Hepatocyte (in vitro differentiated cells): Measurements from ENCODE around the gene ITPKC. TPM values are rescaled to one million over a fixed set of nuclear protein-coding genes. Genes with fewer than 3 reads are reported as not detected.
A peak's percentile ranks its signal among the peaks of the same experiment; 100 is the strongest.

Experiments
- DNase-seq: peaks from one replicate; pipeline ENCODE4 v3.0.0-alpha.2; 2016; ENCODE audit warnings: low spot score
- H2AFZ ChIP-seq: fragments of 200-600 bp; sonication (generic); 2 replicates; pipeline ENCODE4 v1.6.0; 2016; ENCODE audit warnings: antibody characterized with exemption, mild to moderate bottlenecking
- H3K27ac ChIP-seq: fragments of 200-600 bp; sonication (generic); 2 replicates; pipeline ENCODE4 v1.5.1; 2016; ENCODE audit warnings: mild to moderate bottlenecking
- H3K27me3 ChIP-seq: fragments of 200-600 bp; sonication (generic); 2 replicates; pipeline ENCODE4 v1.6.1; 2016
- H3K36me3 ChIP-seq: fragments of 200-600 bp; sonication (generic); replicated peaks from 2 replicates; pipeline ENCODE4 v1.5.1; 2016; ENCODE audit warnings: low read depth; ENCODE audit not compliant: insufficient read depth
- H3K4me1 ChIP-seq: fragments of 200-600 bp; sonication (generic); 2 replicates; pipeline ENCODE4 v1.5.1; 2016; ENCODE audit warnings: mild to moderate bottlenecking, moderate library complexity; ENCODE audit not compliant: insufficient read depth
- H3K4me2 ChIP-seq: fragments of 200-600 bp; sonication (generic); 2 replicates; pipeline ENCODE4 v1.6.0; 2016
- H3K4me3 ChIP-seq: fragments of 200-600 bp; sonication (generic); 2 replicates; pipeline ENCODE4 v1.5.1; 2016; ENCODE audit warnings: mild to moderate bottlenecking
- H3K79me2 ChIP-seq: fragments of 200-600 bp; sonication (generic); 2 replicates; pipeline ENCODE4 v1.6.0; 2017; ENCODE audit warnings: mild to moderate bottlenecking
- H3K9me2 ChIP-seq: fragments of 200-600 bp; sonication (generic); replicated peaks from 2 replicates; pipeline ENCODE4 v1.6.0; 2017; ENCODE audit warnings: mild to moderate bottlenecking; ENCODE audit not compliant: insufficient read depth
- H3K9me3 ChIP-seq: fragments of 200-600 bp; sonication (generic); 2 replicates; pipeline ENCODE4 v1.5.1; 2016; ENCODE audit warnings: low read depth, mild to moderate bottlenecking
- H4K20me1 ChIP-seq: fragments of 200-600 bp; sonication (generic); 2 replicates; pipeline ENCODE4 v1.6.0; 2016; ENCODE audit warnings: mild to moderate bottlenecking; ENCODE audit not compliant: insufficient read depth, poor library complexity, severe bottlenecking
- CTCF ChIP-seq: fragments of 200-600 bp; sonication (generic); IDR thresholded peaks from 2 replicates; pipeline ENCODE4 v1.5.1; 2016; ENCODE audit warnings: antibody characterized with exemption, mild to moderate bottlenecking; ENCODE audit not compliant: poor library complexity
- EZH2 ChIP-seq: fragments of 200-600 bp; sonication (generic); IDR thresholded peaks from 2 replicates; pipeline ENCODE4 v1.6.1; 2016; ENCODE audit warnings: antibody characterized with exemption, mild to moderate bottlenecking, borderline replicate concordance
- EZH2phosphoT487 ChIP-seq: fragments of 200-600 bp; sonication (generic); IDR thresholded peaks from one replicate; pipeline ENCODE4 v1.6.1; 2018; ENCODE audit warnings: antibody characterized with exemption, mild to moderate bottlenecking, low read depth, moderate library complexity; ENCODE audit not compliant: unreplicated experiment, severe bottlenecking
- WGBS: methylation state at CpG from one replicate; pipeline ENCODE4 v1.1.6; 2016; ENCODE audit warnings: low lambda C conversion rate; ENCODE audit errors: missing lambda C conversion rate; 5-methylcytosine and 5-hydroxymethylcytosine counted together
- polyA plus RNA-seq: library from polyadenylated mRNA; unstranded; fragments of >200 nt; fragmentation: Nextera tagmentation; extraction: Ambion mirVana; gene quantifications from 2 replicates; pipeline ENCODE4 v1.2.1, GENCODE V29; 2016
- total RNA-seq: library from RNA; depleted of rRNA; stranded (reverse); fragments of >200 nt; gene quantifications from 2 replicates; pipeline ENCODE4 v1.2.3, GENCODE V29; 2014

ITPKC gene
- total and polyA plus RNA-seq, 2 experiments from 2014 or later = 52.9 to 75.8 TPM

GRCh38 chr19:40714441-40715299 lies 2.2 kb upstream of the ITPKC start:
- H3K79me2 ChIP-seq = peaks cover 35% of the 10 kb centered on the region
- WGBS = 3% methylated on average over 29 of the region's 31 CpGs
- no peak overlapping the region for H2AFZ ChIP-seq
- H3K4me3 ChIP-seq = peak overlapping the region; percentile 11
- H3K4me2 ChIP-seq = peak overlapping the region; percentile 85
- TF ChIP-seq CTCF = no peak
- no peak for TF ChIP-seq EZH2phosphoT487
- no peak for TF ChIP-seq EZH2
- no peaks in the 10 kb centered on the region for H3K9me2 ChIP-seq
- H4K20me1 ChIP-seq = peaks cover 4% of the 10 kb centered on the region
- DNase-seq = peak; percentile 97
- H3K27ac ChIP-seq = peak overlapping the region; percentile 100
- H3K27me3 ChIP-seq = no peaks in the 10 kb centered on the region
- H3K9me3 ChIP-seq = no peaks in the 10 kb centered on the region
- H3K4me1 ChIP-seq = peaks cover 8% of the 10 kb centered on the region
- H3K36me3 ChIP-seq = no peaks in the 10 kb centered on the region

- H3K79me2 ChIP-seq = peaks cover 49% of the 10 kb centered on the region
- no peak for DNase-seq
- no peak overlapping the region for H2AFZ ChIP-seq
Observed at GRCh38 chr19:40716031-40716481, 856 bp upstream of the ITPKC start.

GRCh38 chr19:40717325-40717879 lies 490 bp downstream of the ITPKC start:
- peaks cover 29% of the 10 kb centered on the region for H4K20me1 ChIP-seq
- peak overlapping the region; percentile 84 for H3K4me3 ChIP-seq
- H3K79me2 ChIP-seq = peaks cover 62% of the 10 kb centered on the region
- H3K9me3 ChIP-seq = no peaks in the 10 kb centered on the region
- no peaks in the 10 kb centered on the region for H3K9me2 ChIP-seq
- H3K36me3 ChIP-seq = no peaks in the 10 kb centered on the region
- DNase-seq = no peak
- no peak for TF ChIP-seq EZH2phosphoT487
- no peak for TF ChIP-seq EZH2
- TF ChIP-seq CTCF = no peak
- H3K4me1 ChIP-seq = peaks cover 27% of the 10 kb centered on the region
- no peak overlapping the region for H2AFZ ChIP-seq
- H3K27ac ChIP-seq = peak overlapping the region; percentile 100
- 0% methylated on average over 11 of the region's 20 CpGs for WGBS
- H3K27me3 ChIP-seq = no peaks in the 10 kb centered on the region
- peak overlapping the region; percentile 85 for H3K4me2 ChIP-seq

More at GRCh38 chr19:40716031-40716481, 856 bp upstream of the ITPKC start:
- 6% methylated on average over 8 of the region's 8 CpGs for WGBS
- H3K27ac ChIP-seq = peak overlapping the region; percentile 100
- no peaks in the 10 kb centered on the region for H3K9me2 ChIP-seq
- peak overlapping the region; percentile 85 for H3K4me2 ChIP-seq
- H3K9me3 ChIP-seq = no peaks in the 10 kb centered on the region
- H4K20me1 ChIP-seq = peaks cover 17% of the 10 kb centered on the region
- H3K36me3 ChIP-seq = no peaks in the 10 kb centered on the region
- H3K27me3 ChIP-seq = no peaks in the 10 kb centered on the region
- H3K4me3 ChIP-seq = peak overlapping the region; percentile 47
- peaks cover 19% of the 10 kb centered on the region for H3K4me1 ChIP-seq
- no peak for TF ChIP-seq EZH2phosphoT487
- TF ChIP-seq CTCF = no peak
